H9 (cell line): ENCODE results near the gene IGFALS. TPM values are rescaled to one million over a fixed set of nuclear protein-coding genes. Genes with fewer than 3 reads are reported as not detected.

Source experiments
- DNase-seq: peaks from one replicate; pipeline ENCODE4 v3.0.0-alpha.2; 2017
- H2AFZ ChIP-seq: one replicate; pipeline ENCODE4 v1.6.1; 2013; ENCODE audit warnings: mild to moderate bottlenecking, low read length, control low read depth, moderate library complexity
- H2AK5ac ChIP-seq: 2 replicates; pipeline ENCODE4 v1.6.1; 2013; ENCODE audit warnings: low read length, control low read depth, mixed read lengths; ENCODE audit not compliant: insufficient read length
- H2BK120ac ChIP-seq: one replicate; pipeline ENCODE4 v1.6.1; 2013; ENCODE audit warnings: low read depth, mild to moderate bottlenecking, low read length, control low read depth, inconsistent platforms; ENCODE audit not compliant: poor library complexity, severe bottlenecking
- H2BK12ac ChIP-seq: 2 replicates; pipeline ENCODE4 v1.6.1; 2013; ENCODE audit warnings: low read length, control low read depth, mixed read lengths, low read depth; ENCODE audit not compliant: insufficient read length
- H2BK15ac ChIP-seq: 2 replicates; pipeline ENCODE4 v1.6.1; 2013; ENCODE audit warnings: low read depth, low read length, control low read depth
- H2BK20ac ChIP-seq: one replicate; pipeline ENCODE4 v1.6.1; 2013; ENCODE audit warnings: low read depth, mild to moderate bottlenecking, low read length, control low read depth, inconsistent platforms; ENCODE audit not compliant: poor library complexity, severe bottlenecking
- H2BK5ac ChIP-seq: 2 replicates; pipeline ENCODE4 v1.6.1; 2013; ENCODE audit warnings: low read length, control low read depth, mixed read lengths; ENCODE audit not compliant: insufficient read length
- H3K14ac ChIP-seq: 2 replicates; pipeline ENCODE4 v1.6.1; 2013; ENCODE audit warnings: low read length, control low read depth; ENCODE audit not compliant: insufficient read depth
- H3K18ac ChIP-seq: 2 replicates; pipeline ENCODE4 v1.6.1; 2013; ENCODE audit warnings: low read depth, mild to moderate bottlenecking, mixed read lengths, low read length, control low read depth; ENCODE audit not compliant: insufficient read length
- H3K23ac ChIP-seq: 2 replicates; pipeline ENCODE4 v1.6.1; 2013; ENCODE audit warnings: low read length, control low read depth, mixed read lengths, low read depth; ENCODE audit not compliant: insufficient read length
- H3K23me2 ChIP-seq: 2 replicates; pipeline ENCODE4 v1.6.1; 2013; ENCODE audit warnings: low read depth, mild to moderate bottlenecking, mixed read lengths, low read length, control low read depth; ENCODE audit not compliant: insufficient read length, poor library complexity, severe bottlenecking
- H3K27ac ChIP-seq: 2 replicates; pipeline ENCODE4 v1.5.1; 2013; ENCODE audit warnings: low read length, control low read depth, mixed read lengths, low read depth; ENCODE audit not compliant: insufficient read length
- H3K27me3 ChIP-seq: 2 replicates; pipeline ENCODE4 v1.6.1; 2013; ENCODE audit warnings: low read length, control low read depth, inconsistent platforms; ENCODE audit not compliant: insufficient read depth
- H3K4ac ChIP-seq: 2 replicates; pipeline ENCODE4 v1.6.1; 2013; ENCODE audit warnings: low read depth, mild to moderate bottlenecking, control low read depth, inconsistent platforms, low read length, moderate library complexity
- H3K4me1 ChIP-seq: 2 replicates; pipeline ENCODE4 v1.6.1; 2013; ENCODE audit warnings: low read length, control low read depth, inconsistent platforms; ENCODE audit not compliant: insufficient read depth
- H3K4me2 ChIP-seq: 2 replicates; pipeline ENCODE4 v1.6.1; 2013; ENCODE audit warnings: low read length, control low read depth, mixed read lengths; ENCODE audit not compliant: insufficient read length, insufficient read depth
- H3K56ac ChIP-seq: 2 replicates; pipeline ENCODE4 v1.6.1; 2013; ENCODE audit warnings: low read depth, mild to moderate bottlenecking, mixed read lengths, low read length, control low read depth; ENCODE audit not compliant: insufficient read length
- H3K79me1 ChIP-seq: 2 replicates; pipeline ENCODE4 v1.6.1; 2013; ENCODE audit warnings: low read depth, mild to moderate bottlenecking, moderate library complexity, low read length, control low read depth, inconsistent platforms; ENCODE audit not compliant: insufficient read depth, poor library complexity, severe bottlenecking
- H3K79me2 ChIP-seq: 2 replicates; pipeline ENCODE4 v1.6.1; 2013; ENCODE audit warnings: low read length, control low read depth, inconsistent platforms; ENCODE audit not compliant: insufficient read depth
- H3K9ac ChIP-seq: 2 replicates; pipeline ENCODE4 v1.6.1; 2013; ENCODE audit warnings: low read length, control low read depth, mixed read lengths; ENCODE audit not compliant: insufficient read length; ENCODE audit errors: extremely low read depth
- H3K9me3 ChIP-seq: one replicate; pipeline ENCODE4 v1.6.1; 2013; ENCODE audit warnings: low read depth, low read length, inconsistent platforms; ENCODE audit not compliant: control insufficient read depth
- H3T11ph ChIP-seq: one replicate; pipeline ENCODE4 v1.6.1; 2013; ENCODE audit warnings: mild to moderate bottlenecking, low read length, control low read depth, inconsistent platforms
- H4K20me1 ChIP-seq: one replicate; pipeline ENCODE4 v1.6.1; 2013; ENCODE audit not compliant: control insufficient read depth, insufficient read length, insufficient read depth
- H4K5ac ChIP-seq: 2 replicates; pipeline ENCODE4 v1.6.1; 2013; ENCODE audit warnings: low read depth, mild to moderate bottlenecking, mixed read lengths, low read length, control low read depth; ENCODE audit not compliant: insufficient read length
- H4K8ac ChIP-seq: replicated peaks from 2 replicates; pipeline ENCODE4 v1.6.1; 2013; ENCODE audit warnings: low read length, control low read depth, mixed read lengths, low read depth; ENCODE audit not compliant: insufficient read length
- H4K91ac ChIP-seq: 2 replicates; pipeline ENCODE4 v1.6.1; 2013; ENCODE audit warnings: low read depth, mild to moderate bottlenecking, moderate library complexity, mixed read lengths, low read length, control low read depth; ENCODE audit not compliant: insufficient read length
- H3K27ac Mint-ChIP-seq, 3 experiments: 2 replicates in 2 of 3; 3 replicates in 1 of 3; pipeline ENCODE4 v1.8.0; 2020 to 2021; ENCODE audit warnings: mixed read lengths in 3 of 3, mild to moderate bottlenecking in 1 of 3, moderate library complexity in 1 of 3
- H3K27me3 Mint-ChIP-seq: 2 replicates; pipeline ENCODE4 v1.8.0; 2021; ENCODE audit warnings: low read depth, mild to moderate bottlenecking, moderate library complexity, mixed read lengths
- H3K36me3 Mint-ChIP-seq, 3 experiments: 2 replicates in 2 of 3; 3 replicates in 1 of 3; pipeline ENCODE4 v1.8.0; 2020 to 2021; ENCODE audit warnings: low read depth in 3 of 3, mixed read lengths in 3 of 3; ENCODE audit not compliant: insufficient read depth in 1 of 3
- H3K4me1 Mint-ChIP-seq, 2 experiments: 2 replicates each; pipeline ENCODE4 v1.8.0; 2020; ENCODE audit warnings: mixed read lengths in 2 of 2
- H3K4me3 Mint-ChIP-seq, 2 experiments: 2 replicates in 1 of 2; 3 replicates in 1 of 2; pipeline ENCODE4 v1.8.0; 2020 to 2021; ENCODE audit warnings: mild to moderate bottlenecking in 2 of 2, mixed read lengths in 2 of 2, moderate library complexity in 1 of 2
- H3K9me3 Mint-ChIP-seq, 2 experiments: 2 replicates in 1 of 2; 3 replicates in 1 of 2; pipeline ENCODE4 v1.8.0; 2020; ENCODE audit warnings: mild to moderate bottlenecking in 2 of 2, mixed read lengths in 2 of 2, moderate library complexity in 1 of 2
- CTCF ChIP-seq: fragments of 200-600 bp; sonication (generic); conservative IDR thresholded peaks from 3 replicates; pipeline ENCODE4 v1.8.0; 2021; ENCODE audit warnings: antibody characterized with exemption, mild to moderate bottlenecking
- WGBS: extraction: QIAGEN DNeasy Blood & Tissue Kit; methylation state at CpG from one replicate; pipeline ENCODE4 v1.1.7; 2013; ENCODE audit warnings: missing lambda C conversion rate, low lambda C conversion rate, mixed read lengths; ENCODE audit not compliant: insufficient read length; ENCODE audit errors: extremely low coverage; 5-methylcytosine and 5-hydroxymethylcytosine counted together
- total RNA-seq: library from RNA; stranded (reverse); gene quantifications from 2 replicates; pipeline ENCODE4 v1.2.1, GENCODE V29; 2021

The IGFALS gene
- total RNA-seq, 1 experiment from 2014 or later: not detected

GRCh38 chr16:1776991-1777374 is 16.5 kb downstream of the IGFALS start:
- Histone ChIP-seq H2AFZ (no peak overlapping the region), H3K23me2 (peaks cover 10% of the 10 kb centered on the region), H4K8ac (no peak overlapping the region), H3K79me2 (no peaks in the 10 kb centered on the region; the same call in 1 of the 2 replicates), H2AK5ac (no peak overlapping the region), H3K18ac (no peak overlapping the region), H3K9me3 (no peaks in the 10 kb centered on the region), H3K4ac (no peak overlapping the region), H4K5ac (no peak overlapping the region), H2BK12ac (no peak overlapping the region), H3K27me3 (no peaks in the 10 kb centered on the region), H4K20me1 (no peaks in the 10 kb centered on the region), H3K9ac (no peak overlapping the region), H3K79me1 (peaks cover 5% of the 10 kb centered on the region), H4K91ac (no peak overlapping the region), H2BK15ac (no peak overlapping the region), H3K4me1 (no peaks in the 10 kb centered on the region), H3K14ac (no peak overlapping the region), H3K56ac (no peak overlapping the region), H2BK5ac (no peak overlapping the region), H3K27ac (no peak overlapping the region), H3K4me2 (no peak overlapping the region), H3K23ac (no peak overlapping the region), H2BK20ac (no peak overlapping the region), H2BK120ac (no peak overlapping the region), H3T11ph (no peak overlapping the region)
- no CpG with 5 or more reads among the region's 22 CpGs for WGBS
- Mint-ChIP-seq H3K27me3 (peaks cover 2% of the 10 kb centered on the region; the same call in 1 of the 2 replicates), H3K9me3 (no peaks in the 10 kb centered on the region), H3K4me1 (peaks cover 7 to 18% of the 10 kb centered on the region in 2 experiments), H3K4me3 (no peak overlapping the region), H3K36me3 (peaks cover 5 to 48% (median 13%) of the 10 kb centered on the region in 3 experiments; a peak in 5 of 7 replicates), H3K27ac (peak overlapping the region in 1 of 3 experiments; percentile 76; a peak in 1 of 7 replicates)
- DNase-seq: no peak
- no peak for TF ChIP-seq CTCF
